LHCN-M2 (cell line): ENCODE data around the gene HSP90B1. TPM values are rescaled to one million over a fixed set of nuclear protein-coding genes. Genes with fewer than 3 reads are reported as not detected.

ENCODE experiments used
- DNase-seq: peaks from one replicate; pipeline ENCODE4 v3.0.0-alpha.2; 2012; ENCODE audit warnings: low read depth
- total RNA-seq: library from RNA; depleted of rRNA; stranded (reverse); fragments of >200 nt; gene quantifications from 2 replicates; pipeline ENCODE4 v1.2.3, GENCODE V29; 2014

Gene HSP90B1
- total RNA-seq, 1 experiment from 2014 or later, result 592 TPM

GRCh38 chr12:103929046-103929783, 995 bp upstream of the HSP90B1 start:
- DNase-seq, result peak; percentile 92

- no peak for DNase-seq
Measured at GRCh38 chr12:103929784-103930033, 501 bp upstream of the HSP90B1 start.

- DNase-seq, result no peak
Measured at GRCh38 chr12:103930787-103931735, 851 bp downstream of the HSP90B1 start.

- DNase-seq, result no peak
Measured at GRCh38 chr12:103933237-103933636, 3.0 kb downstream of the HSP90B1 start.

GRCh38 chr12:103936679-103937078, 6.5 kb downstream of the HSP90B1 start:
- DNase-seq, result no peak

- DNase-seq, result no peak
Measured at GRCh38 chr12:103944964-103945363, 14.8 kb downstream of the HSP90B1 start.

GRCh38 chr12:103947871-103948555, 17.8 kb downstream of the HSP90B1 start:
- no peak for DNase-seq

GRCh38 chr12:103948746-103949406, 18.7 kb downstream of the HSP90B1 start:
- no peak for DNase-seq

GRCh38 chr12:103952497-103952896, 22.3 kb downstream of the HSP90B1 start:
- DNase-seq, result no peak

- DNase-seq, result no peak
Measured at GRCh38 chr12:103955811-103956508, 25.8 kb downstream of the HSP90B1 start.

- DNase-seq, result peak; percentile 24
Measured at GRCh38 chr12:103956509-103957027, 26.4 kb downstream of the HSP90B1 start.

GRCh38 chr12:103957865-103958388, 27.7 kb downstream of the HSP90B1 start:
- DNase-seq, result no peak

GRCh38 chr12:103958621-103959020, 28.4 kb downstream of the HSP90B1 start:
- no peak for DNase-seq

- no peak for DNase-seq
Measured at GRCh38 chr12:103960616-103961227, 30.5 kb downstream of the HSP90B1 start.

GRCh38 chr12:103962493-103962892, 32.3 kb downstream of the HSP90B1 start:
- DNase-seq, result no peak

GRCh38 chr12:103964805-103965204, 34.6 kb downstream of the HSP90B1 start:
- no peak for DNase-seq

GRCh38 chr12:103965255-103965589, 35.0 kb downstream of the HSP90B1 start:
- DNase-seq, result no peak

- peak; percentile 99 for DNase-seq
Measured at GRCh38 chr12:103965590-103966504, 35.6 kb downstream of the HSP90B1 start, which contains the start of gene TDG. TDG (plus strand) TSS chr12:103965872; CDS start chr12:103966038, 166 bp downstream.

- DNase-seq, result no peak
Measured at GRCh38 chr12:103966736-103967135, 36.5 kb downstream of the HSP90B1 start.
